SU-DHL-6 (cell line): ENCODE results near the gene NXPH4.

Source experiments
- EZH2phosphoT487 ChIP-seq: fragments of 200-600 bp; sonication (generic), shearing (Covaris generic); conservative IDR thresholded peaks from 2 replicates; pipeline ENCODE4 v1.6.1; 2018; ENCODE audit warnings: mild to moderate bottlenecking, antibody characterized with exemption, low read length, moderate library complexity, mixed read lengths
- TF ChIP-seq, protein P1 (sequence below): fragments of 200-600 bp; sonication (generic); IDR thresholded peaks from one replicate; pipeline ENCODE4 v1.5.1; 2017; ENCODE audit warnings: antibody characterized with exemption, mild to moderate bottlenecking, low read length, moderate library complexity; ENCODE audit not compliant: insufficient read depth, poor library complexity, severe bottlenecking

DNA sequence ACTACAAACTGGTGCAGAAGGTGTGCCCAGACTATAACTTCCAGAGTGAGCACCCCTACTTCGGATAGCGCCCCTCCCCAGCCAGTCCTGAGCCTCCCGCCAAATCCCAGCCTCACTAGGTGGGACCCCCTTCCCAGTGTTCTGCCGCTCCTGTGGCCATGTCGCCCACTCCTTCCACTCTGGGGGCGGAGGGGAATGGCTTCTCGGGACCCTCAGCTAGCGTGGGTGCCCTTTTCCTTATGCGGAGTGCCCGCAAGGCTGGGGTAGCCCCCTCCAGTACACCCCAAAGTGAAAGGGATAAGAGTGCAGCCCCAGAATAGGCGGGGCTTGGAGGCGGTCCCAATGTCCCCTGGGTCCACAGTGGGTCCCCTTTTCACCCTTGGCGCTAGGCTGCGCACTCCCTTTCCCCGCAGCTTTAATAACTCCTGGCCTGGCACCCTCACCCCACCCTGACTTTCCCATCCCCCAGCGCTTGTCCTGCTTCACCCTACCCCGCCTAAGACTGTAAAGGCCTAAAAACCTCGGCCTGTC lies 9.2 kb downstream of the NXPH4 start:
- TF ChIP-seq, protein P1, sequence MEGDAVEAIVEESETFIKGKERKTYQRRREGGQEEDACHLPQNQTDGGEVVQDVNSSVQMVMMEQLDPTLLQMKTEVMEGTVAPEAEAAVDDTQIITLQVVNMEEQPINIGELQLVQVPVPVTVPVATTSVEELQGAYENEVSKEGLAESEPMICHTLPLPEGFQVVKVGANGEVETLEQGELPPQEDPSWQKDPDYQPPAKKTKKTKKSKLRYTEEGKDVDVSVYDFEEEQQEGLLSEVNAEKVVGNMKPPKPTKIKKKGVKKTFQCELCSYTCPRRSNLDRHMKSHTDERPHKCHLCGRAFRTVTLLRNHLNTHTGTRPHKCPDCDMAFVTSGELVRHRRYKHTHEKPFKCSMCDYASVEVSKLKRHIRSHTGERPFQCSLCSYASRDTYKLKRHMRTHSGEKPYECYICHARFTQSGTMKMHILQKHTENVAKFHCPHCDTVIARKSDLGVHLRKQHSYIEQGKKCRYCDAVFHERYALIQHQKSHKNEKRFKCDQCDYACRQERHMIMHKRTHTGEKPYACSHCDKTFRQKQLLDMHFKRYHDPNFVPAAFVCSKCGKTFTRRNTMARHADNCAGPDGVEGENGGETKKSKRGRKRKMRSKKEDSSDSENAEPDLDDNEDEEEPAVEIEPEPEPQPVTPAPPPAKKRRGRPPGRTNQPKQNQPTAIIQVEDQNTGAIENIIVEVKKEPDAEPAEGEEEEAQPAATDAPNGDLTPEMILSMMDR: no peak
- no peak for TF ChIP-seq EZH2phosphoT487
